SKM-1 (cell line): ENCODE measurements around the gene DGKZ.

Source experiments
- DNase-seq: peaks from one replicate; lab custom pipeline; 2025; ENCODE audit not compliant: unreplicated experiment; lab: John Stamatoyannopoulos, UW

The DGKZ gene

GRCh38 chr11:46391578-46392420 is 44.5 kb downstream of the DGKZ start, which contains the start of gene CHRM4:
Gene CHRM4, minus strand, starts transcription at chr11:46391776. Its CDS starts 5,219 bp downstream, at chr11:46386557.
- no peak for DNase-seq

- no peak for DNase-seq
Observed at GRCh38 chr11:46392421-46393230, 45.4 kb downstream of the DGKZ start.

GRCh38 chr11:46393231-46393616 is 46.0 kb downstream of the DGKZ start:
- DNase-seq, result no peak

- DNase-seq, result no peak
Observed at GRCh38 chr11:46393759-46394158, 46.5 kb downstream of the DGKZ start.

- DNase-seq, result no peak
Observed at GRCh38 chr11:46397526-46397925, 50.3 kb downstream of the DGKZ start.

GRCh38 chr11:46402957-46403902 is 56.0 kb downstream of the DGKZ start:
- DNase-seq, result no peak

- DNase-seq, result no peak
Observed at GRCh38 chr11:46404476-46405017, 57.3 kb downstream of the DGKZ start.

GRCh38 chr11:46407635-46408034 is 60.4 kb downstream of the DGKZ start:
- DNase-seq, result no peak

- DNase-seq, result no peak
Observed at GRCh38 chr11:46408407-46408986, 61.2 kb downstream of the DGKZ start.

- DNase-seq, result no peak
Observed at GRCh38 chr11:46410021-46410420, 62.8 kb downstream of the DGKZ start.

GRCh38 chr11:46413760-46414465 is 66.7 kb downstream of the DGKZ start:
- DNase-seq, result no peak

- no peak for DNase-seq
Observed at GRCh38 chr11:46414466-46414796, 67.2 kb downstream of the DGKZ start.

- DNase-seq, result no peak
Observed at GRCh38 chr11:46414879-46415278, 67.6 kb downstream of the DGKZ start.

- DNase-seq, result no peak
Observed at GRCh38 chr11:46417711-46418110, 70.4 kb downstream of the DGKZ start.

- no peak for DNase-seq
Observed at GRCh38 chr11:46418751-46419150, 71.5 kb downstream of the DGKZ start.

- no peak for DNase-seq
Observed at GRCh38 chr11:46420513-46420912, 73.2 kb downstream of the DGKZ start.

- DNase-seq, result no peak
Observed at GRCh38 chr11:46421257-46421880, 74.1 kb downstream of the DGKZ start.

GRCh38 chr11:46422588-46422987 is 75.3 kb downstream of the DGKZ start:
- DNase-seq, result no peak

GRCh38 chr11:46426233-46426991 is 79.1 kb downstream of the DGKZ start:
- DNase-seq, result no peak
